Left lung (tissue), 10 donors: ENCODE results near the gene PCDHGC4. TPM values are rescaled to one million over a fixed set of nuclear protein-coding genes. Genes with fewer than 3 reads are reported as not detected.
A peak's percentile ranks its signal among the peaks of the same experiment; 100 is the strongest.

Source experiments
- ATAC-seq: fragments of 200-7000 bp; cut with Tn5 transposase; one replicate; pipeline ENCODE4 v1.9.1; 2020; ENCODE audit warnings: moderate library complexity
- DNase-seq, 4 donors: peaks; one replicate each; pipeline ENCODE4 v3.0.0-alpha.2; 2013 to 2020
- H3K27ac ChIP-seq, 2 donors: fragments of 200-600 bp; sonication (generic) in 1 of 2; one replicate each; pipeline versions ENCODE4 v1.5.0 to v1.8.0; 2020 to 2021
- H3K27me3 ChIP-seq, 2 donors: fragments of 200-600 bp; sonication (generic) in 1 of 2; one replicate each; pipeline versions ENCODE4 v1.5.0 to v1.8.0; 2020 to 2021
- H3K36me3 ChIP-seq, 2 donors: fragments of 200-600 bp; sonication (generic) in 1 of 2; one replicate each; pipeline versions ENCODE4 v1.5.0 to v1.8.0; 2020 to 2021
- H3K4me1 ChIP-seq, 2 donors: fragments of 200-600 bp; one replicate each; pipeline ENCODE4 v1.8.0; 2021
- H3K4me3 ChIP-seq, 2 donors: fragments of 200-600 bp; sonication (generic) in 1 of 2; one replicate each; pipeline versions ENCODE4 v1.5.0 to v1.8.0; 2020 to 2021; ENCODE audit warnings: mild to moderate bottlenecking in 1 of 2
- H3K9me3 ChIP-seq, 2 donors: fragments of 200-600 bp; sonication (generic) in 1 of 2; one replicate each; pipeline versions ENCODE4 v1.5.0 to v1.8.0; 2020 to 2021
- CTCF ChIP-seq, 2 donors: fragments of 200-600 bp; sonication (generic) in 1 of 2; IDR thresholded peaks; one replicate each; pipeline versions ENCODE4 v1.5.0 to v1.8.0; 2021; ENCODE audit warnings: antibody characterized with exemption in 2 of 2
- intact Hi-C, 2 donors: fragments of 100-400 bp; cut with DNase I; formaldehyde crosslinking; loops; one replicate each; pipeline versions ENCODE4 v1.11.2 to v1.14.2; 2022
- polyA plus RNA-seq, 6 donors: library from polyadenylated mRNA; unstranded; fragments of 120-200 nt; gene quantifications; one replicate each; pipeline ENCODE4 v1.2.1, GENCODE V29; 2013; ENCODE audit not compliant: insufficient read length in 6 of 6
- total RNA-seq, 2 donors: library from RNA; stranded (reverse); fragmentation: NEBNext Ultra II Directional; extraction: Animal tissue kit (Norgen Biotek cat#: 25700); gene quantifications; one replicate each; pipeline ENCODE4 v1.2.1, GENCODE V29; 2021
- donor health status: DM: no; HTN: yes; CAD: no.
- donor health status: DM: no; HTN: no; CAD: no.

Gene PCDHGC4
- total and polyA plus RNA-seq, 8 donors = 0.79 to 3.3 (median 2.3) TPM

GRCh38 chr5:141528291-141528984 is 43.6 kb downstream of the PCDHGC4 start:
- no peak for TF ChIP-seq CTCF (IDR thresholded peaks at IDR 0.05)
- ATAC-seq (no peak), DNase-seq (peak in 2 of 4 donors; percentile 62 to 65)
- Histone ChIP-seq H3K4me3 (no peak overlapping the region), H3K27me3 (no peaks in the 10 kb centered on the region), H3K9me3 (no peaks in the 10 kb centered on the region), H3K4me1 (peaks cover 0 to 32% of the 10 kb centered on the region in 2 donors), H3K27ac (peak overlapping the region; percentile 57 to 58), H3K36me3 (peaks cover 0 to 92% of the 10 kb centered on the region in 2 donors)
- intact Hi-C loops = loop anchor here in 1 of 2 donors (10.0 kb wide), 1 partner anchor 114 kb away; the partner anchor contains the start of genes PCDHGA10 and PCDHGB7

- Histone ChIP-seq H3K27me3 (no peaks in the 10 kb centered on the region), H3K36me3 (peaks cover 0 to 92% of the 10 kb centered on the region in 2 donors), H3K27ac (peak overlapping the region; percentile 57 to 58), H3K4me1 (peaks cover 0 to 29% of the 10 kb centered on the region in 2 donors), H3K9me3 (no peaks in the 10 kb centered on the region), H3K4me3 (no peak overlapping the region)
- intact Hi-C loops = loop anchor here in 1 of 2 donors (10.0 kb wide), 1 partner anchor 114 kb away; the partner anchor contains the start of genes PCDHGA10 and PCDHGB7
- TF ChIP-seq CTCF (IDR thresholded peaks at IDR 0.05) = no peak
- ATAC-seq (peak; percentile 6), DNase-seq (peak in 2 of 4 donors; percentile 69 to 75)
Measured at GRCh38 chr5:141529002-141529401, 44.2 kb downstream of the PCDHGC4 start.

- H3K27me3 ChIP-seq = no peaks in the 10 kb centered on the region
- H3K36me3 ChIP-seq = peaks cover 0 to 90% of the 10 kb centered on the region in 2 donors
- H3K9me3 ChIP-seq = no peaks in the 10 kb centered on the region
- DNase-seq = no peak
- no peak for ATAC-seq
- no peak overlapping the region for H3K4me3 ChIP-seq
- peaks cover 0 to 21% of the 10 kb centered on the region in 2 donors for H3K4me1 ChIP-seq
- no peak for TF ChIP-seq CTCF (IDR thresholded peaks at IDR 0.05)
- H3K27ac ChIP-seq = peak overlapping the region in 1 of 2 donors; percentile 58
- intact Hi-C loops = loop anchor here in 1 of 2 donors (10.0 kb wide), 1 partner anchor 115 kb away; the partner anchor contains the start of genes PCDHGA10 and PCDHGB7
Measured at GRCh38 chr5:141529873-141530272, 45.0 kb downstream of the PCDHGC4 start.

GRCh38 chr5:141532726-141533125 is 47.9 kb downstream of the PCDHGC4 start:
- DNase-seq (no peak), ATAC-seq (no peak)
- H3K4me1 ChIP-seq = peaks cover 0 to 12% of the 10 kb centered on the region in 2 donors
- H3K9me3 ChIP-seq = no peaks in the 10 kb centered on the region
- H3K36me3 ChIP-seq = peaks cover 0 to 77% of the 10 kb centered on the region in 2 donors
- intact Hi-C loops = no loop called here
- TF ChIP-seq CTCF (IDR thresholded peaks at IDR 0.05) = no peak
- H3K27me3 ChIP-seq = no peaks in the 10 kb centered on the region
- H3K27ac ChIP-seq = no peak overlapping the region
- no peak overlapping the region for H3K4me3 ChIP-seq

- DNase-seq (no peak), ATAC-seq (no peak)
- H3K27ac ChIP-seq = no peak overlapping the region
- no peak for TF ChIP-seq CTCF (IDR thresholded peaks at IDR 0.05)
- no peaks in the 10 kb centered on the region for H3K27me3 ChIP-seq
- H3K9me3 ChIP-seq = no peaks in the 10 kb centered on the region
- peaks cover 0 to 69% of the 10 kb centered on the region in 2 donors for H3K36me3 ChIP-seq
- peaks cover 0 to 7% of the 10 kb centered on the region in 2 donors for H3K4me1 ChIP-seq
- H3K4me3 ChIP-seq = no peak overlapping the region
- intact Hi-C loops = no loop called here
Measured at GRCh38 chr5:141533897-141534296, 49.1 kb downstream of the PCDHGC4 start.
